Activated CD4-positive, alpha-beta memory T cell treated with anti-CD3 and anti-CD28 coated beads for 36 hours (primary cell): ENCODE measurements around the gene NHS. TPM values are rescaled to one million over a fixed set of nuclear protein-coding genes. Genes with fewer than 3 reads are reported as not detected.

Experiments
- CTCF ChIA-PET: fragments of 350-600 bp; sonication (Branson Sonifier 250); formaldehyde crosslinking; loops from one replicate; lab custom pipeline; 2021; ENCODE audit warnings: antibody characterized with exemption, inconsistent platforms; lab: Charles Lee
- POLR2A ChIA-PET: fragments of 350-600 bp; sonication (Branson Sonifier 250); formaldehyde crosslinking; loops from one replicate; lab custom pipeline; 2021; ENCODE audit warnings: antibody characterized with exemption; lab: Charles Lee
- DNase-seq: peaks from one replicate; pipeline ENCODE4 v3.0.0-alpha.2; 2020
- H3K27ac Mint-ChIP-seq: one replicate; pipeline ENCODE4 v1.8.0; 2021; ENCODE audit warnings: mixed read lengths
- H3K27me3 Mint-ChIP-seq: one replicate; pipeline ENCODE4 v1.8.0; 2021; ENCODE audit warnings: mixed read lengths
- H3K36me3 Mint-ChIP-seq: one replicate; pipeline ENCODE4 v1.8.0; 2021; ENCODE audit warnings: mixed read lengths
- H3K4me1 Mint-ChIP-seq: one replicate; pipeline ENCODE4 v1.8.0; 2021; ENCODE audit warnings: low read depth, mixed read lengths
- H3K4me3 Mint-ChIP-seq: one replicate; pipeline ENCODE4 v1.8.0; 2021; ENCODE audit warnings: mild to moderate bottlenecking, mixed read lengths
- H3K9me3 Mint-ChIP-seq: one replicate; pipeline ENCODE4 v1.8.0; 2021; ENCODE audit warnings: mixed read lengths
- intact Hi-C: fragments of 100-400 bp; cut with micrococcal nuclease; formaldehyde crosslinking; loops from one replicate; pipeline ENCODE4 v1.15.1; 2023
- total RNA-seq, 2 experiments: library from RNA; stranded (reverse); gene quantifications; one replicate each; pipeline ENCODE4 v1.2.3, GENCODE V29; 2021

NHS gene
- total RNA-seq, 2 experiments from 2014 or later = 4.8 to 5.0 TPM

GRCh38 chrX:17542123-17542522 lies 167.1 kb downstream of the NHS start:
- intact Hi-C loops = no loop called here
- Mint-ChIP-seq H3K9me3 (no peaks in the 10 kb centered on the region), H3K4me1 (peaks cover 4% of the 10 kb centered on the region), H3K27ac (no peak overlapping the region), H3K36me3 (no peaks in the 10 kb centered on the region), H3K27me3 (no peaks in the 10 kb centered on the region), H3K4me3 (no peak overlapping the region)
- POLR2A ChIA-PET = no interaction called here
- no peak for DNase-seq
- CTCF ChIA-PET = no interaction called here

GRCh38 chrX:17544821-17545220 lies 169.8 kb downstream of the NHS start:
- Mint-ChIP-seq H3K9me3 (no peaks in the 10 kb centered on the region), H3K36me3 (no peaks in the 10 kb centered on the region), H3K4me3 (no peak overlapping the region), H3K27me3 (no peaks in the 10 kb centered on the region), H3K4me1 (peaks cover 6% of the 10 kb centered on the region), H3K27ac (no peak overlapping the region)
- intact Hi-C loops = no loop called here
- POLR2A ChIA-PET = no interaction called here
- CTCF ChIA-PET = no interaction called here
- no peak for DNase-seq

GRCh38 chrX:17546356-17546755 lies 171.4 kb downstream of the NHS start:
- DNase-seq = no peak
- intact Hi-C loops = no loop called here
- ChIA-PET CTCF (no interaction called here), POLR2A (no interaction called here)
- Mint-ChIP-seq H3K4me3 (no peak overlapping the region), H3K27ac (no peak overlapping the region), H3K4me1 (peaks cover 6% of the 10 kb centered on the region), H3K36me3 (no peaks in the 10 kb centered on the region), H3K9me3 (no peaks in the 10 kb centered on the region), H3K27me3 (no peaks in the 10 kb centered on the region)

- Mint-ChIP-seq H3K27ac (no peak overlapping the region), H3K9me3 (no peaks in the 10 kb centered on the region), H3K4me3 (no peak overlapping the region), H3K4me1 (peaks cover 6% of the 10 kb centered on the region), H3K27me3 (no peaks in the 10 kb centered on the region), H3K36me3 (no peaks in the 10 kb centered on the region)
- intact Hi-C loops = no loop called here
- ChIA-PET POLR2A (no interaction called here), CTCF (no interaction called here)
- DNase-seq = no peak
These were observed 172.7 kb downstream of the NHS start for GRCh38 chrX:17547658-17548057.

- intact Hi-C loops = no loop called here
- no peaks in the 10 kb centered on the region for H3K9me3 Mint-ChIP-seq
- peaks cover 13% of the 10 kb centered on the region for H3K4me1 Mint-ChIP-seq
- no peak overlapping the region for H3K4me3 Mint-ChIP-seq
- no peaks in the 10 kb centered on the region for H3K27me3 Mint-ChIP-seq
- H3K27ac Mint-ChIP-seq = no peak overlapping the region
- DNase-seq = peak; percentile 27
- ChIA-PET CTCF (interaction anchor here (0.5 kb wide), 1 partner anchor 79 kb away, joined by 8 read pairs; no protein-coding TSS in a partner anchor), POLR2A (no interaction called here)
- no peaks in the 10 kb centered on the region for H3K36me3 Mint-ChIP-seq
These were observed 174.2 kb downstream of the NHS start for GRCh38 chrX:17549107-17549651.

- Mint-ChIP-seq H3K27ac (no peak overlapping the region), H3K4me1 (peaks cover 13% of the 10 kb centered on the region), H3K9me3 (no peaks in the 10 kb centered on the region), H3K4me3 (no peak overlapping the region), H3K27me3 (no peaks in the 10 kb centered on the region), H3K36me3 (no peaks in the 10 kb centered on the region)
- intact Hi-C loops = no loop called here
- POLR2A ChIA-PET = no interaction called here
- DNase-seq = no peak
- CTCF ChIA-PET = interaction anchor here (0.5 kb wide), 1 partner anchor 78 kb away, joined by 8 read pairs; no protein-coding TSS in a partner anchor
These were observed 175.0 kb downstream of the NHS start for GRCh38 chrX:17550011-17550410.

- Mint-ChIP-seq H3K4me1 (peaks cover 13% of the 10 kb centered on the region), H3K36me3 (no peaks in the 10 kb centered on the region), H3K27ac (no peak overlapping the region), H3K9me3 (no peaks in the 10 kb centered on the region), H3K4me3 (no peak overlapping the region), H3K27me3 (no peaks in the 10 kb centered on the region)
- intact Hi-C loops = no loop called here
- DNase-seq = no peak
- POLR2A ChIA-PET = no interaction called here
- CTCF ChIA-PET = no interaction called here
These were observed 177.1 kb downstream of the NHS start for GRCh38 chrX:17552044-17552650.

GRCh38 chrX:17553469-17553868 lies 178.5 kb downstream of the NHS start:
- no peak for DNase-seq
- no peak overlapping the region for H3K27ac Mint-ChIP-seq
- H3K27me3 Mint-ChIP-seq = no peaks in the 10 kb centered on the region
- POLR2A ChIA-PET = no interaction called here
- no peaks in the 10 kb centered on the region for H3K9me3 Mint-ChIP-seq
- intact Hi-C loops = no loop called here
- CTCF ChIA-PET = interaction anchor here (1.6 kb wide), 1 partner anchor 18 kb away, joined by 3 read pairs; no protein-coding TSS in a partner anchor
- peaks cover 13% of the 10 kb centered on the region for H3K4me1 Mint-ChIP-seq
- H3K4me3 Mint-ChIP-seq = no peak overlapping the region
- no peaks in the 10 kb centered on the region for H3K36me3 Mint-ChIP-seq

GRCh38 chrX:17553961-17554482 lies 179.0 kb downstream of the NHS start:
- POLR2A ChIA-PET = no interaction called here
- no peak for DNase-seq

GRCh38 chrX:17554914-17555313 lies 179.9 kb downstream of the NHS start:
- no peak for DNase-seq
- H3K9me3 Mint-ChIP-seq = no peaks in the 10 kb centered on the region
- ChIA-PET CTCF (no interaction called here), POLR2A (no interaction called here)
- no peaks in the 10 kb centered on the region for H3K36me3 Mint-ChIP-seq
- H3K4me1 Mint-ChIP-seq = peaks cover 7% of the 10 kb centered on the region
- H3K27me3 Mint-ChIP-seq = no peaks in the 10 kb centered on the region
- no peak overlapping the region for H3K27ac Mint-ChIP-seq
- intact Hi-C loops = no loop called here
- H3K4me3 Mint-ChIP-seq = no peak overlapping the region

More at GRCh38 chrX:17553961-17554482, 179.0 kb downstream of the NHS start:
- Mint-ChIP-seq H3K4me1 (peaks cover 13% of the 10 kb centered on the region), H3K27ac (no peak overlapping the region), H3K4me3 (no peak overlapping the region), H3K36me3 (no peaks in the 10 kb centered on the region), H3K27me3 (no peaks in the 10 kb centered on the region), H3K9me3 (no peaks in the 10 kb centered on the region)
- intact Hi-C loops = no loop called here
- CTCF ChIA-PET = interaction anchor here (1.6 kb wide), 1 partner anchor 18 kb away, joined by 3 read pairs; no protein-coding TSS in a partner anchor

GRCh38 chrX:17555846-17556245 lies 180.8 kb downstream of the NHS start:
- POLR2A ChIA-PET = no interaction called here
- Mint-ChIP-seq H3K4me1 (peaks cover 7% of the 10 kb centered on the region), H3K27ac (no peak overlapping the region)

GRCh38 chrX:17559728-17560379 lies 184.9 kb downstream of the NHS start:
- POLR2A ChIA-PET = no interaction called here
- H3K27me3 Mint-ChIP-seq = no peaks in the 10 kb centered on the region

More at GRCh38 chrX:17555846-17556245, 180.8 kb downstream of the NHS start:
- intact Hi-C loops = no loop called here
- no peaks in the 10 kb centered on the region for H3K27me3 Mint-ChIP-seq
- CTCF ChIA-PET = no interaction called here
- no peaks in the 10 kb centered on the region for H3K9me3 Mint-ChIP-seq
- DNase-seq = no peak
- H3K36me3 Mint-ChIP-seq = no peaks in the 10 kb centered on the region
- H3K4me3 Mint-ChIP-seq = no peak overlapping the region

More at GRCh38 chrX:17559728-17560379, 184.9 kb downstream of the NHS start:
- H3K36me3 Mint-ChIP-seq = no peaks in the 10 kb centered on the region
- no peak for DNase-seq
- intact Hi-C loops = no loop called here
- no peak overlapping the region for H3K4me3 Mint-ChIP-seq
- H3K4me1 Mint-ChIP-seq = peaks cover 17% of the 10 kb centered on the region
- CTCF ChIA-PET = no interaction called here
- no peaks in the 10 kb centered on the region for H3K9me3 Mint-ChIP-seq
- H3K27ac Mint-ChIP-seq = no peak overlapping the region
